ENCODE data around the gene JAKMIP2.
A peak's percentile ranks its signal among the peaks of the same experiment; 100 is the strongest.
"Not testable (repeated sequence)": the region's sequence is repeated elsewhere in the genome, so short reads cannot be mapped to it uniquely, and the experiment has no call there.

JAKMIP2 gene

GRCh38 chr5:147782110-147783028 lies at the start of gene JAKMIP2:
JAKMIP2 (minus strand) TSS chr5:147782728; CDS start chr5:147671806, 110,922 bp downstream.
- no peaks in the 10 kb centered on the region for H3K36me3 ChIP-seq (ENCODE audit: insufficient read depth, low read length)
- peak within 1 kb of the TSS; percentile 99 for H3K4me3 ChIP-seq (ENCODE audit: low read length, poor library complexity, severe bottlenecking)
- peaks cover 39% of the 10 kb centered on the region for H3K79me2 ChIP-seq (ENCODE audit: insufficient read depth, low read length)

DNA sequence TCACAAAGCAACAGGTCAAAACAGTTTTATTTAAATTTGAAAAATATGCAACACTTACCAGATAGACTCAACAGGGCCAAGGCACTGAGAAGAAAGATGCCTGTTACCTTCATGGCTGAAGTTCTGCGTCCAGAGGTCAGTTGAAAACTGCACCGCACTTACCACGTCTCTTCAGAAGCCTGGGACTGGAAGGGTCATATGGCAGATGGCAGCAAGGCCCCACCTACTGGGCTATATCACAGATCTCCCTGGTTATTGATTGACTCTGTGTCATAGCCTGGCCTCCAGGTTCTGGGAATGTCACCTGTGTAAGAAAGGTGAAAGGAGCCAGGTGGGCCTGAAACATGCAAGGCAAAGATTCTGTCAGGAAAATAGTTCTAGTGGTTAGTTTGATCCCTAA lies 48.9 kb upstream of the JAKMIP2 start, which contains the start of gene SPINK1:
Gene SPINK1 (minus strand): TSS at position 207 of the 400 bp plus-strand sequence. CDS start 94 bp downstream, at position 113.
- Histone ChIP-seq H2AFZ (ENCODE audit: low read length) (no peak within 1 kb of the TSS), H3K36me3 (ENCODE audit: insufficient read depth, low read length) (no peaks in the 10 kb centered on the region), H3K4me3 (ENCODE audit: low read length, poor library complexity, severe bottlenecking) (no peak within 1 kb of the TSS), H3K4me1 (ENCODE audit: insufficient read depth, low read length, poor library complexity, severe bottlenecking) (no peaks in the 10 kb centered on the region), H3K9me2 (replicated peaks; ENCODE audit: low read depth, low read length) (no peaks in the 10 kb centered on the region), H3K9ac (ENCODE audit: low read depth, low read length, poor library complexity, severe bottlenecking) (no peak within 1 kb of the TSS), H3K27me3 (ENCODE audit: insufficient read depth, low read length, poor library complexity, severe bottlenecking) (peaks cover 10% of the 10 kb centered on the region), H3F3A (ENCODE audit: low read depth) (no peaks in the 10 kb centered on the region), H3K79me2 (ENCODE audit: insufficient read depth, low read length) (no peaks in the 10 kb centered on the region), H3K4me2 (ENCODE audit: low read depth, low read length, poor library complexity, severe bottlenecking) (no peak within 1 kb of the TSS), H3K9me3 (ENCODE audit: insufficient read depth, low read depth, low read length) (no peaks in the 10 kb centered on the region), H4K20me1 (ENCODE audit: insufficient read depth, low read length, poor library complexity, severe bottlenecking) (no peaks in the 10 kb centered on the region)
- TF ChIP-seq CTCF (conservative IDR thresholded peaks at IDR 0.05; ENCODE audit: low read length), result no peak
- no peak for TF ChIP-seq EZH2phosphoT487 (IDR thresholded peaks at IDR 0.05; ENCODE audit: borderline replicate concordance)

More at GRCh38 chr5:147782110-147783028, at the start of gene JAKMIP2:
- TF ChIP-seq EZH2phosphoT487 (IDR thresholded peaks at IDR 0.05; ENCODE audit: borderline replicate concordance) (no peak), CTCF (conservative IDR thresholded peaks at IDR 0.05; ENCODE audit: low read length) (peak; percentile 35)
- Histone ChIP-seq H4K20me1 (ENCODE audit: insufficient read depth, low read length, poor library complexity, severe bottlenecking) (peaks cover 1% of the 10 kb centered on the region), H3K9ac (ENCODE audit: low read depth, low read length, poor library complexity, severe bottlenecking) (peak within 1 kb of the TSS; percentile 93), H3K9me2 (replicated peaks; ENCODE audit: low read depth, low read length) (no peaks in the 10 kb centered on the region), H3K27me3 (ENCODE audit: insufficient read depth, low read length, poor library complexity, severe bottlenecking) (no peaks in the 10 kb centered on the region), H3K9me3 (ENCODE audit: insufficient read depth, low read depth, low read length) (no peaks in the 10 kb centered on the region), H2AFZ (ENCODE audit: low read length) (peak within 1 kb of the TSS; percentile 98), H3K4me1 (ENCODE audit: insufficient read depth, low read length, poor library complexity, severe bottlenecking) (peaks cover 50% of the 10 kb centered on the region), H3K4me2 (ENCODE audit: low read depth, low read length, poor library complexity, severe bottlenecking) (peak within 1 kb of the TSS; percentile 88), H3F3A (ENCODE audit: low read depth) (peaks cover 4% of the 10 kb centered on the region)

- H2AFZ ChIP-seq (ENCODE audit: low read length), result 0 out of 2 replicates have a peak overlapping the region, but pooled peaks have one; percentile 15
- no peaks in the 10 kb centered on the region for H3K9me3 ChIP-seq (ENCODE audit: insufficient read depth, low read depth, low read length)
- no peak overlapping the region for H3K4me2 ChIP-seq (ENCODE audit: low read depth, low read length, poor library complexity, severe bottlenecking)
- no peak overlapping the region for H3K9ac ChIP-seq (ENCODE audit: low read depth, low read length, poor library complexity, severe bottlenecking)
- no peak for TF ChIP-seq CTCF (conservative IDR thresholded peaks at IDR 0.05; ENCODE audit: low read length)
- no peak for TF ChIP-seq EZH2phosphoT487 (IDR thresholded peaks at IDR 0.05; ENCODE audit: borderline replicate concordance)
- no peaks in the 10 kb centered on the region for H3K79me2 ChIP-seq (ENCODE audit: insufficient read depth, low read length)
- no peaks in the 10 kb centered on the region for H3K4me1 ChIP-seq (ENCODE audit: insufficient read depth, low read length, poor library complexity, severe bottlenecking)
- no peaks in the 10 kb centered on the region for H3K36me3 ChIP-seq (ENCODE audit: insufficient read depth, low read length)
- H3K9me2 ChIP-seq (replicated peaks; ENCODE audit: low read depth, low read length), result no peaks in the 10 kb centered on the region
- H3F3A ChIP-seq (ENCODE audit: low read depth), result no peaks in the 10 kb centered on the region
- peaks cover 8% of the 10 kb centered on the region for H3K27me3 ChIP-seq (ENCODE audit: insufficient read depth, low read length, poor library complexity, severe bottlenecking)
- H4K20me1 ChIP-seq (ENCODE audit: insufficient read depth, low read length, poor library complexity, severe bottlenecking), result no peaks in the 10 kb centered on the region
- no peak overlapping the region for H3K4me3 ChIP-seq (ENCODE audit: low read length, poor library complexity, severe bottlenecking)
Observed at GRCh38 chr5:147830035-147830434, 47.5 kb upstream of the JAKMIP2 start.

- not testable (repeated sequence) for H3K79me2 ChIP-seq (ENCODE audit: insufficient read depth, low read length); H3K36me3 ChIP-seq (ENCODE audit: insufficient read depth, low read length); H3K4me1 ChIP-seq (ENCODE audit: insufficient read depth, low read length, poor library complexity, severe bottlenecking); H3K27me3 ChIP-seq (ENCODE audit: insufficient read depth, low read length, poor library complexity, severe bottlenecking); H3F3A ChIP-seq (ENCODE audit: low read depth); H3K9ac ChIP-seq (ENCODE audit: low read depth, low read length, poor library complexity, severe bottlenecking); H3K9me2 ChIP-seq (replicated peaks; ENCODE audit: low read depth, low read length); H2AFZ ChIP-seq (ENCODE audit: low read length); H3K9me3 ChIP-seq (ENCODE audit: insufficient read depth, low read depth, low read length); H3K4me2 ChIP-seq (ENCODE audit: low read depth, low read length, poor library complexity, severe bottlenecking); H4K20me1 ChIP-seq (ENCODE audit: insufficient read depth, low read length, poor library complexity, severe bottlenecking); H3K4me3 ChIP-seq (ENCODE audit: low read length, poor library complexity, severe bottlenecking)
Observed at GRCh38 chr5:147827017-147827416, 44.5 kb upstream of the JAKMIP2 start.
